IgD-negative memory B cell (primary cell): ENCODE measurements around the gene IL1R1. TPM values are rescaled to one million over a fixed set of nuclear protein-coding genes. Genes with fewer than 3 reads are reported as not detected.

Experiments used
- H3K27ac Mint-ChIP-seq, 3 donors: one replicate each; pipeline ENCODE4 v1.8.0; 2020 to 2022; ENCODE audit warnings: mild to moderate bottlenecking in 3 of 3, mixed read lengths in 3 of 3, moderate library complexity in 1 of 3
- H3K27me3 Mint-ChIP-seq: one replicate; pipeline ENCODE4 v1.8.0; 2021; ENCODE audit warnings: mixed read lengths
- H3K36me3 Mint-ChIP-seq: one replicate; pipeline ENCODE4 v1.8.0; 2020; ENCODE audit warnings: mild to moderate bottlenecking, mixed read lengths
- H3K4me1 Mint-ChIP-seq, 3 donors: one replicate each; pipeline ENCODE4 v1.8.0; 2020 to 2022; ENCODE audit warnings: mixed read lengths in 3 of 3, mild to moderate bottlenecking in 1 of 3
- H3K4me3 Mint-ChIP-seq, 4 donors: one replicate each; pipeline ENCODE4 v1.8.0; 2020 to 2022; ENCODE audit warnings: mild to moderate bottlenecking in 4 of 4, mixed read lengths in 4 of 4, moderate library complexity in 3 of 4
- H3K9me3 Mint-ChIP-seq, 3 donors: one replicate each; pipeline ENCODE4 v1.8.0; 2020 to 2021; ENCODE audit warnings: mixed read lengths in 3 of 3, mild to moderate bottlenecking in 1 of 3
- polyA plus RNA-seq: library from polyadenylated mRNA; unstranded; fragments of 300-500 nt; fragmentation: Illumina TruSeq; gene quantifications from one replicate; pipeline ENCODE4 v1.2.3, GENCODE V29; 2021

The IL1R1 gene
- polyA plus RNA-seq, 1 donor from 2014 or later, result not detected

DNA sequence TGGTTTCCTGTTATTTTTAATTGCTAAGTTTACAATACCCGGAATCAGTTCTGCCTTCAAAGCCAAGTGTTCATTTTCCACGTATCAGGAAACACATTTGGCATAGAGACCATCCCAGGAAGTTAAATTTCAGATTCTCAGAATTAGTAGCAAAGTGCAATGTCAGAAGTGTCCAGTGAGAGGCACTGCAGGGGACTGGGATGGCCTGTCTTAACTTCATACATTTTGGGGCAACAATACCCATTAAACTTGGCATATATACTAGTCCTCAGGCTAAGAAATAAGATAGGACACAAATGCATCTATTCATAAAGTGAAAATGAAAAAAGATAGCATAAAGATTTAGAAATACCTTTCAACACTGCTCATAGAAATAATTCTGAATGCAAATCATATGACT, 42.8 kb downstream of the IL1R1 start:
- Mint-ChIP-seq H3K4me3 (no peak overlapping the region), H3K27me3 (peaks cover 20% of the 10 kb centered on the region), H3K36me3 (peaks cover 2% of the 10 kb centered on the region), H3K4me1 (peaks cover 0 to 4% (median 4%) of the 10 kb centered on the region in 3 donors), H3K27ac (no peak overlapping the region), H3K9me3 (peaks cover 0 to 2% (median 0%) of the 10 kb centered on the region in 3 donors)

DNA sequence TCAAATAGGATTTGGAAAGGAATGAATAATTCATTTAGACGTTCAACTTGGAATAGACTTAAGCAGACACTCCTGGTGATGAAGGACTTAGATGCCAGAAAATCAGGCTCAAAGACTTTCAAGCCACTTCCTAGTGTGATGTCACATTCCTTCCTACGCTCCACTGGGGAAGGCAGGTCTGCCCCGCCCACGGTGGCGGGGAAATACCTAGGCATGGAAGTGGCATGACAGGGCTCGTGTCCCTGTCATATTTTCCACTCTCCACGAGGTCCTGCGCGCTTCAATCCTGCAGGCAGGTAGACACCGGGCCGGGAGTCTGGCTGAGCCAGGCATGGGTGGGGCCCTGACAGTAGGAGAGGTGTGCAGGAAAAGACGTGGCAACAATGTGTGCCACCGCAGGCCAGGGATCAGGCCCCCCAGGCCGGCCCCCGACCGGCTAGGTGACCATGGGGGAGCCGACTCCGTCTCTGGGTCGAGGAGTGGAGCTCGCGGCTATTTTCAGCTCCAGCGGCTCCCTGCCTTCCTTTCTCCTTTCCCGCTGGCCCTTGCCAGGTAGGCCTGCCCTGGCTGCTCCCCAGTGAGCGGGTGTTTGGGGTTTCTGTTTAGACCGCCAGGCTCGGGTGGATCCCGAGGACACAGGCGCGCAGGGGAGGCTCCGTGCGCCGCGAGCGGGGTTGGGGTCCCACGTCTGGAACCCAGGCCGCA, 44.4 kb downstream of the IL1R1 start, which contains the start of gene IL1RL2:
IL1RL2 (plus strand) TSS at position 233 of the 705 bp plus-strand sequence. CDS start 845 bp downstream, outside the sequence.
- H3K36me3 Mint-ChIP-seq, result no peaks in the 10 kb centered on the region
- H3K27me3 Mint-ChIP-seq, result peaks cover 20% of the 10 kb centered on the region
- no peak within 1 kb of the TSS for H3K27ac Mint-ChIP-seq
- H3K9me3 Mint-ChIP-seq, result peaks cover 0 to 2% (median 0%) of the 10 kb centered on the region in 3 donors
- peak within 1 kb of the TSS in 3 of 4 donors; percentile 16 to 45 (median 39) for H3K4me3 Mint-ChIP-seq
- peaks cover 0 to 4% (median 4%) of the 10 kb centered on the region in 3 donors for H3K4me1 Mint-ChIP-seq

- no peak overlapping the region for H3K27ac Mint-ChIP-seq
- H3K4me1 Mint-ChIP-seq, result peaks cover 0 to 4% (median 4%) of the 10 kb centered on the region in 3 donors
- peaks cover 0 to 1% (median 0%) of the 10 kb centered on the region in 3 donors for H3K9me3 Mint-ChIP-seq
- no peaks in the 10 kb centered on the region for H3K36me3 Mint-ChIP-seq
- H3K27me3 Mint-ChIP-seq, result peaks cover 20% of the 10 kb centered on the region
- peak overlapping the region in 2 of 4 donors; percentile 16 to 39 for H3K4me3 Mint-ChIP-seq
These were observed 45.1 kb downstream of the IL1R1 start for GRCh38 chr2:102187496-102188150.

GRCh38 chr2:102190430-102191107, 48.0 kb downstream of the IL1R1 start:
- Mint-ChIP-seq H3K36me3 (no peaks in the 10 kb centered on the region), H3K27me3 (peaks cover 23% of the 10 kb centered on the region), H3K4me1 (peaks cover 0 to 4% (median 4%) of the 10 kb centered on the region in 3 donors), H3K27ac (no peak overlapping the region), H3K4me3 (no peak overlapping the region), H3K9me3 (no peaks in the 10 kb centered on the region)

GRCh38 chr2:102191501-102191900, 49.0 kb downstream of the IL1R1 start:
- Mint-ChIP-seq H3K9me3 (no peaks in the 10 kb centered on the region), H3K4me3 (no peak overlapping the region), H3K27ac (no peak overlapping the region), H3K27me3 (peaks cover 19% of the 10 kb centered on the region), H3K36me3 (no peaks in the 10 kb centered on the region), H3K4me1 (peaks cover 0 to 4% (median 4%) of the 10 kb centered on the region in 3 donors)

DNA sequence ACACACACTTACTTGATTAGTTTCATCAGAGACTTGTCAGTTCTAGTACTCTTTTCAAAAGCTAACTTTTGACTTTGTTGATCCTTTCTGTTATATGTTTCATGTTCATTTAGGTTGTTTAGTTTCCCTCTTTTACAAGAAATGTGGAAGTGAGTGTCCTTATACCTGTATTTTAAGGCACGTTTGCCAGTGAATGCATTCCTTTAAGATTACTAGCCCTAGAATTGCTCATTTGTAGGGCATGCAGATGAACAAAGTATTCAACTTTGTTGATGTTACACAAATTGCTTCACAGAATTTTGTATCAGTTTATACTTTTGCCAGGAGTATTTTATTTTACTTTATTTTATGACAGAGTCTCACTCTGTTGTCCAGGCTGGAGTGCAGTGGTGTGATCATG, 50.5 kb downstream of the IL1R1 start:
- no peaks in the 10 kb centered on the region for H3K4me1 Mint-ChIP-seq
- no peaks in the 10 kb centered on the region for H3K9me3 Mint-ChIP-seq
- H3K4me3 Mint-ChIP-seq, result no peak overlapping the region
- H3K36me3 Mint-ChIP-seq, result no peaks in the 10 kb centered on the region
- peaks cover 15% of the 10 kb centered on the region for H3K27me3 Mint-ChIP-seq
- no peak overlapping the region for H3K27ac Mint-ChIP-seq

DNA sequence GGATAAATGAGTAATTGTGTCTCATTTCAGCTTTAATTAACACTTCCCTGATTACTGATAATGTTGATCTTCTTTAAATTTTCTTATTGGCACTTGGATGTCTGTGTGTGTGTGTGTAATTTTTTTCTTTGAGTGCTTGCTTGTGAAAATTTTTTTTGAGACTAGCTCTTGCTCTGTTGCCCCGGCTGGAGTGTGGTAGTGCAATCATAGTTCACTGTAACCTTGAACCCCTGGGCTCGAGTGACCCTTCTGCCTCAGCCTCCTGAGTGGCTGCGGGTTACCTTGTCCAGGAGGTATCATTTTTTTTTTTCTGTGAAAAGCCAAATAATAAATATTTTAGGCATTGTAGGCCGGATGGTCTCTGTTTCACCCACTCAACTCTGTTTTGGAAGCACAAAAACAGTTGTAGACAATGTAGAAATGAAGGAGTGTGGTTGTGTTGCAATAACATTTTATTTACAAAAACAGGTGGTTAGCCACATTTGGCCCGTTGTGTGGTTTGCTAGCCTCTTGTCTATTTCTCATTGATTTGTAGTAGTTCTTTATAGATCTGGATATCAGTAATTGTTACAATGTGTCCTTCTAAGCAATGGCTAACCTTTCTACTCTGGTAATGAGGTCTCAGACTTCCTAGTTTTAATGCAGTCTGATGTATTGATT, 52.2 kb downstream of the IL1R1 start:
- Mint-ChIP-seq H3K36me3 (no peaks in the 10 kb centered on the region), H3K27ac (peak overlapping the region in 1 of 3 donors; percentile 21), H3K4me3 (no peak overlapping the region), H3K4me1 (no peaks in the 10 kb centered on the region), H3K27me3 (peaks cover 15% of the 10 kb centered on the region), H3K9me3 (no peaks in the 10 kb centered on the region)

DNA sequence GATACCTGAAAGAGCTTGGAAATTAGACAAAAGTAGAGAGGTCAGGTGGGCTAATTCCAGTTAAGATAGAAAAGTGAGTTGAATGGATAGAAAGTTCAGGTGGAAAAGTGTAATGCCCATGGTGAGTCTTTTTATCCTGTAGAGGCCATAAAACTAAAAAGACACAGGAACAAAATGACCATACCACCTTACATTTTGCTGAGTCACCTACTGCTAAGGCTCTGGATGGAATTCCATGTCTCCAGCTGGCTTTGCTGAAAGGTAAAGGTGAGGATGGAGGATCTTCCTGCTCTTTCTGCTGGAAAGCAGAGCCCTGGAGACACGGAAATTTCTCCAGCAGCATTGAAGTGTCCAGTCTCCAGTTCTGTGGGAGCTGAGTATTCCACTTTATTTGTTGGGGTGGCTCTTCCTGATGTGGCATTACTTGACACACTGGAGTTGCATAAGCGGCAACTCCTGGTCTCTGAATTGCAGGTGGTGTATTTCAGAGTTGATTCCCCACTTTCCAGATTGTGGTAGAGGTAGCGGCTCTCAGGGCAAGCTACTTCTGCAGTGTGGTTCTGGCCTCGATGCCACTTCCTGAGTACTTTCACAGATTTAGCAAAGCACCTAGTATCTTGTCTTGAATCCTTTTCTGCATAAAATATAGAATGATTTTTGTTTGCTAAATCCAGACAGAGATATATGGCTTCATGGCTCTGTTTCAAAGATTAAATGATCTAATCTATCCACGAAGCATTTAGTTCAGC, 55.0 kb downstream of the IL1R1 start:
- Mint-ChIP-seq H3K36me3 (no peaks in the 10 kb centered on the region), H3K27ac (no peak overlapping the region), H3K9me3 (no peaks in the 10 kb centered on the region), H3K4me3 (no peak overlapping the region), H3K4me1 (no peaks in the 10 kb centered on the region), H3K27me3 (peaks cover 12% of the 10 kb centered on the region)

- H3K9me3 Mint-ChIP-seq, result peaks cover 0 to 5% (median 2%) of the 10 kb centered on the region in 3 donors
- no peak overlapping the region for H3K4me3 Mint-ChIP-seq
- H3K27ac Mint-ChIP-seq, result no peak overlapping the region
- H3K27me3 Mint-ChIP-seq, result peaks cover 12% of the 10 kb centered on the region
- H3K36me3 Mint-ChIP-seq, result no peaks in the 10 kb centered on the region
- no peaks in the 10 kb centered on the region for H3K4me1 Mint-ChIP-seq
These were observed 58.0 kb downstream of the IL1R1 start for GRCh38 chr2:102200539-102200938.

DNA sequence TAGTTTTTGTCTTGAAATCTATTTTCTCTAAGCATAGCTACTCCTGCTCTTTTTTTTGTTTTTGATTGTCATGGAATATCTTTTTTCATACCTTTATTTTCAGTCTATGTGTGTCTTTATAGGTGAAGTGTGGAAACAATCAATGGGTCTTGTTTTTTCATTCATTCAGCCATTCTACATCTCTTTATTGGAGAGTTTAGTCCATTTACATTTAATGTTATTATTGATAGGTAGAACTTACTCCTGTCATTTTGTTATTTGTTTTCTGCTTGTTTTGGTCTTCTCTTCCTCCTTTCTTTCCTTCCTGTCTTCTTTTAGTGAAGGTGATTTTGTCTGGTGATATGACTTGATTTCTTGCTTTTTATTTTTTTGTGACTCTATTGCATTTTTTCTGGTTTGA, 62.1 kb downstream of the IL1R1 start:
- H3K4me1 Mint-ChIP-seq, result no peaks in the 10 kb centered on the region
- no peaks in the 10 kb centered on the region for H3K36me3 Mint-ChIP-seq
- no peak overlapping the region for H3K27ac Mint-ChIP-seq
- peaks cover 9% of the 10 kb centered on the region for H3K27me3 Mint-ChIP-seq
- no peak overlapping the region for H3K4me3 Mint-ChIP-seq
- H3K9me3 Mint-ChIP-seq, result peaks cover 0 to 5% (median 2%) of the 10 kb centered on the region in 3 donors

- Mint-ChIP-seq H3K27me3 (peaks cover 7% of the 10 kb centered on the region), H3K27ac (no peak overlapping the region), H3K4me3 (no peak overlapping the region), H3K36me3 (no peaks in the 10 kb centered on the region), H3K9me3 (peaks cover 0 to 5% (median 2%) of the 10 kb centered on the region in 3 donors), H3K4me1 (no peaks in the 10 kb centered on the region)
These were observed 64.3 kb downstream of the IL1R1 start for GRCh38 chr2:102206666-102207341.

DNA sequence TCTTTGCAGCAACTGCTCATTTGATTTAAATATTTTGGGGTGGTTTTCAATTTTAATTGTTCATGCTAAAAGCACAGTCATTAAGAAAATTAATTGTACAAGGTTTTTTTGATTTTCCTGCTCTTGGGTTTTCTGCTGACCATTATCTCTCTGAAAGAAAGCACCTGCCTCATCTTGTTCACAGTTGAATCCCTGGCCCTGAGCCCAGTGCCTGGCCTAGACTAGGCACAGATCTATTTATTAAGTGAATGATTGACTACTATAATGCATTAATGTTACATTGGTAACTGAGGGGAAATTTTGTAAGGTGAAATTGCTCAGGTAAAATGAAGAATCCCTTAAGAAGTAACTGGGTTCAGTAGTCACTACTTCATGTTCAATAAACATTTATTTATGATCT, 66.2 kb downstream of the IL1R1 start:
- Mint-ChIP-seq H3K9me3 (peaks cover 0 to 5% (median 2%) of the 10 kb centered on the region in 3 donors), H3K4me3 (no peak overlapping the region)

GRCh38 chr2:102209474-102209873, 66.9 kb downstream of the IL1R1 start:
- H3K4me1 Mint-ChIP-seq, result no peaks in the 10 kb centered on the region
- H3K4me3 Mint-ChIP-seq, result no peak overlapping the region
- peaks cover 0 to 4% (median 2%) of the 10 kb centered on the region in 3 donors for H3K9me3 Mint-ChIP-seq
- peaks cover 7% of the 10 kb centered on the region for H3K27me3 Mint-ChIP-seq
- no peak overlapping the region for H3K27ac Mint-ChIP-seq
- H3K36me3 Mint-ChIP-seq, result no peaks in the 10 kb centered on the region

More for the DNA sequence above, 66.2 kb downstream of the IL1R1 start:
- H3K36me3 Mint-ChIP-seq, result no peaks in the 10 kb centered on the region
- H3K27ac Mint-ChIP-seq, result no peak overlapping the region
- H3K27me3 Mint-ChIP-seq, result peaks cover 7% of the 10 kb centered on the region
- no peaks in the 10 kb centered on the region for H3K4me1 Mint-ChIP-seq

GRCh38 chr2:102217032-102217431, 74.5 kb downstream of the IL1R1 start:
- no peaks in the 10 kb centered on the region for H3K27me3 Mint-ChIP-seq
- no peak overlapping the region for H3K4me3 Mint-ChIP-seq
- no peaks in the 10 kb centered on the region for H3K4me1 Mint-ChIP-seq
- H3K36me3 Mint-ChIP-seq, result peaks cover 2% of the 10 kb centered on the region
- peaks cover 14 to 18% (median 16%) of the 10 kb centered on the region in 3 donors for H3K9me3 Mint-ChIP-seq
- H3K27ac Mint-ChIP-seq, result no peak overlapping the region
